ENCODE measurements around the gene CHGA.

DNA sequence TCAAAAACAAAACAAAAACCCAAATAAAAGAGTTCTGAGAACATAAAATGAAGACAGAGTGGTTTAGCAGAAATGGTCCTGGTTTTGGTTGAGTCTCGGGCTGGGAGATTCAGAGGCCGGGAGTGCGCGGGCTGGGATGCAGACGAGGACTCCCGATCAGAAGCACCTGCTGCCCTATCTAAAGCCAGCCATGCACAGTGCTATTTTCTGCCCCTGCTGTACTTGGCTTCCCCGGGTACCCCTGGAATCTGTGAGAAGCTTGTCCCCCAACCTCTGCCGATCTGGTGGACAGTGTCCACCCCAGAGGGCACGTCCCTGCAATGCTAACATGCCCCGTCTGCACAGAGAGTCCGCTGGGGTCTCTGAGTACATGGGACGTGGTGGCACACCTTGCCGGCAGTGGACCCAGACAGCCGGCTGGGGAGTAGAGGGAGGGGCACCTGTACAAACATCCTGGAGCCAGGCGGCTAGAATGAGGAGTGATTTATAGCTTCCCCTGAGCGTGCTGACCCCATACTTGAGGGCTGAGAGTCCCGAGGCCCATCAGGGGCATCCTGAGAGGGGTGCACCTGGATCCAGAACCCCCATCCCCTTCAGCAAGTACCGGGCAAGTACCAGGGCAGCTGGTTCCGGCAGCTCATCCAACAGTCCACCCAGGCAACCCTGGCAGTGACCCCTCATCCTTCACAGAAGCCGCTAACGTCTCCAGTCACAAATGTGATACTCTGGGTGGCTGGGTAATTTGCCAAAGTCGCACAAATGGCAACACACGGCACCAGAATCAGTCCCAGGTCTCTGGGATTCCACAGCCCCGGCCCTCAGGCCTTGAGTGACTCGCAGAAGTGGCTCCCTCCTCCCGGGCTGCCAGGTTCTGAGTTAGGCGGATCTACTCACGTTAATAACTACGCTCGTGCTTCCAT is 37.1 kb downstream of the CHGA start:
- TF ChIP-seq, protein P1, sequence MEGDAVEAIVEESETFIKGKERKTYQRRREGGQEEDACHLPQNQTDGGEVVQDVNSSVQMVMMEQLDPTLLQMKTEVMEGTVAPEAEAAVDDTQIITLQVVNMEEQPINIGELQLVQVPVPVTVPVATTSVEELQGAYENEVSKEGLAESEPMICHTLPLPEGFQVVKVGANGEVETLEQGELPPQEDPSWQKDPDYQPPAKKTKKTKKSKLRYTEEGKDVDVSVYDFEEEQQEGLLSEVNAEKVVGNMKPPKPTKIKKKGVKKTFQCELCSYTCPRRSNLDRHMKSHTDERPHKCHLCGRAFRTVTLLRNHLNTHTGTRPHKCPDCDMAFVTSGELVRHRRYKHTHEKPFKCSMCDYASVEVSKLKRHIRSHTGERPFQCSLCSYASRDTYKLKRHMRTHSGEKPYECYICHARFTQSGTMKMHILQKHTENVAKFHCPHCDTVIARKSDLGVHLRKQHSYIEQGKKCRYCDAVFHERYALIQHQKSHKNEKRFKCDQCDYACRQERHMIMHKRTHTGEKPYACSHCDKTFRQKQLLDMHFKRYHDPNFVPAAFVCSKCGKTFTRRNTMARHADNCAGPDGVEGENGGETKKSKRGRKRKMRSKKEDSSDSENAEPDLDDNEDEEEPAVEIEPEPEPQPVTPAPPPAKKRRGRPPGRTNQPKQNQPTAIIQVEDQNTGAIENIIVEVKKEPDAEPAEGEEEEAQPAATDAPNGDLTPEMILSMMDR (IDR thresholded peaks at IDR 0.05), result no peak
- no peak for TF ChIP-seq POLR2A (IDR thresholded peaks at IDR 0.05)
